ENCODE measurements around the gene LRP1B. TPM values are rescaled to one million over a fixed set of nuclear protein-coding genes. Genes with fewer than 3 reads are reported as not detected.

Gene LRP1B
- total and polyA plus RNA-seq, 2 donors (not counting 1 experiment from before 2014, with no cell fraction given): not detected

DNA sequence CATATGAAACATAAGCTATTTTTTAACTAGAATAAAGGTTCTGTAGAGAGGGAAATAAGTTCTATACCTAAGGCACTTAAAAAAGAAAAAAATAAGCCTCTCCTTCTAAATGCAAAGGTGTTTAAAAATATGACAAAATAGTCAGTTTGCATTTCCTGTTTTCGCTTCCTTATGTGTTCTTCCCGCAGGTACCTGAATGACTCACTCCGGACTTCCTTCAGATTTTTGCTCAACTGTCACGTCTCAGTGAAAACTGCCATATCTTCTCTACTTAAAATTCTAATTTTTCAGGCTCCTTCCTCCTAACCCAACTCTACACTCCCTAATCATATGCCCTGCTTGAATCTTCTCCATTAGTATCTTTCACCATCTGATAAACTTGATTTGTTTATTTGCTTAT, 1333.1 kb downstream of the LRP1B start:
- H3K9me3 ChIP-seq (ENCODE audit: control extremely low read depth in 1 of 3, control insufficient read depth in 2 of 3, insufficient read depth in 1 of 3, low read length in 2 of 3): no peaks in the 10 kb centered on the region
- ChIA-PET CTCF (no interaction called here), POLR2A (no interaction called here)
- H4K20me1 ChIP-seq (ENCODE audit: control insufficient read depth, insufficient read depth, low read length, poor library complexity, severe bottlenecking): no peaks in the 10 kb centered on the region
- no peaks in the 10 kb centered on the region for H3K4me1 ChIP-seq (ENCODE audit: control insufficient read depth in 2 of 2, insufficient read depth in 2 of 2, low read length in 2 of 2)
- no peaks in the 10 kb centered on the region for H3K9me3 Mint-ChIP-seq (ENCODE audit: insufficient read depth)
- H3K36me3 ChIP-seq (replicated peaks in 1 of 2; ENCODE audit: control extremely low read depth in 1 of 2, control insufficient read depth in 1 of 2, extremely low read depth in 1 of 2, insufficient read depth in 2 of 2, low read length in 1 of 2): no peaks in the 10 kb centered on the region
- no peak overlapping the region for H3K4me3 ChIP-seq (ENCODE audit: control extremely low read depth in 1 of 5, extremely low read depth in 1 of 5, insufficient read depth in 1 of 5, low read depth in 2 of 5, low read length in 4 of 5)
- no peak overlapping the region for H3K4me2 ChIP-seq (replicated peaks; ENCODE audit: low read depth, low read length, poor library complexity, severe bottlenecking)
- H3K9ac ChIP-seq (ENCODE audit: low read length): no peak overlapping the region
- H3K27me3 Mint-ChIP-seq: no peaks in the 10 kb centered on the region
- no peak overlapping the region for H3K27ac Mint-ChIP-seq
- H3K27me3 ChIP-seq (replicated peaks in 1 of 4; ENCODE audit: control extremely low read depth in 1 of 4, control insufficient read depth in 3 of 4, insufficient read depth in 4 of 4, low read length in 3 of 4): no peaks in the 10 kb centered on the region
- no peak for ATAC-seq (ENCODE audit: low read depth)
- no peaks in the 10 kb centered on the region for H3K4me1 Mint-ChIP-seq
- no peaks in the 10 kb centered on the region for H3K79me2 ChIP-seq (ENCODE audit: control insufficient read depth, insufficient read depth, low read length)
- intact Hi-C loops (cut with micrococcal nuclease): no loop called here
- H3K4me3 Mint-ChIP-seq: no peak overlapping the region
- no peak for TF ChIP-seq EZH2 (IDR thresholded peaks at IDR 0.05; ENCODE audit: borderline replicate concordance, insufficient read depth, low read depth, low read length, poor library complexity, severe bottlenecking)
- TF ChIP-seq, protein P1, sequence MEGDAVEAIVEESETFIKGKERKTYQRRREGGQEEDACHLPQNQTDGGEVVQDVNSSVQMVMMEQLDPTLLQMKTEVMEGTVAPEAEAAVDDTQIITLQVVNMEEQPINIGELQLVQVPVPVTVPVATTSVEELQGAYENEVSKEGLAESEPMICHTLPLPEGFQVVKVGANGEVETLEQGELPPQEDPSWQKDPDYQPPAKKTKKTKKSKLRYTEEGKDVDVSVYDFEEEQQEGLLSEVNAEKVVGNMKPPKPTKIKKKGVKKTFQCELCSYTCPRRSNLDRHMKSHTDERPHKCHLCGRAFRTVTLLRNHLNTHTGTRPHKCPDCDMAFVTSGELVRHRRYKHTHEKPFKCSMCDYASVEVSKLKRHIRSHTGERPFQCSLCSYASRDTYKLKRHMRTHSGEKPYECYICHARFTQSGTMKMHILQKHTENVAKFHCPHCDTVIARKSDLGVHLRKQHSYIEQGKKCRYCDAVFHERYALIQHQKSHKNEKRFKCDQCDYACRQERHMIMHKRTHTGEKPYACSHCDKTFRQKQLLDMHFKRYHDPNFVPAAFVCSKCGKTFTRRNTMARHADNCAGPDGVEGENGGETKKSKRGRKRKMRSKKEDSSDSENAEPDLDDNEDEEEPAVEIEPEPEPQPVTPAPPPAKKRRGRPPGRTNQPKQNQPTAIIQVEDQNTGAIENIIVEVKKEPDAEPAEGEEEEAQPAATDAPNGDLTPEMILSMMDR (IDR thresholded peaks at IDR 0.05): no peak
- no peak overlapping the region for H2AFZ ChIP-seq (ENCODE audit: insufficient read depth, low read depth, low read length, poor library complexity, severe bottlenecking)
- 84% methylated on average over 3 of the region's 4 CpGs for WGBS (ENCODE audit: insufficient coverage)
- no peak overlapping the region for H3K27ac ChIP-seq (ENCODE audit: low read length in 2 of 2)
- no peak for DNase-seq

DNA sequence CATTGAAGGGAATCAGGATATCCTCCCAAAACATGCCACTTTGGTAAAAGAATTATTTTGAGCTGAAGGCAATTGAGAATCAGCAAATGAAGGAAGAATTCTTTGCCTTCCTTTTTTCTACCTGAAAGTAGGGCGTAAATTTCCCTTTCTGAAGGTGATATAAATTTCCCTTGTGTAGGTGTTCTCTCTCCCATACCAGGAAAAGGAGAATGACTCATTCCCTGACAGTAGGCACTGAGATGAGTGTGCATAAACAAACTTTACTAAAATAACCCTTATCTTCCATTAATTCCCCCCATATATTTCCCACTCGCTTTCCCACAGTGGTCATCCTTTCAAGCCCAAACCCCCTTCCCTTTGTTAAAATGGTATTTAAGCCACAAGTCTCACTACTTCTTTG, 1339.0 kb downstream of the LRP1B start:
- no peaks in the 10 kb centered on the region for H3K4me1 Mint-ChIP-seq
- no peaks in the 10 kb centered on the region for H4K20me1 ChIP-seq (ENCODE audit: control insufficient read depth, insufficient read depth, low read length, poor library complexity, severe bottlenecking)
- no peak overlapping the region for H3K27ac ChIP-seq (ENCODE audit: low read length in 2 of 2)
- no peaks in the 10 kb centered on the region for H3K9me3 ChIP-seq (ENCODE audit: control extremely low read depth in 1 of 3, control insufficient read depth in 2 of 3, insufficient read depth in 1 of 3, low read length in 2 of 3)
- POLR2A ChIA-PET: no interaction called here
- CTCF ChIA-PET: no interaction called here
- no peak for ATAC-seq (ENCODE audit: low read depth)
- WGBS (ENCODE audit: insufficient coverage): no CpG with 5 or more reads among the region's 2 CpGs
- no peak overlapping the region for H3K4me3 Mint-ChIP-seq
- no peak overlapping the region for H3K4me3 ChIP-seq (ENCODE audit: control extremely low read depth in 1 of 5, extremely low read depth in 1 of 5, insufficient read depth in 1 of 5, low read depth in 2 of 5, low read length in 4 of 5)
- H3K27ac Mint-ChIP-seq: no peak overlapping the region
- no peak overlapping the region for H3K4me2 ChIP-seq (replicated peaks; ENCODE audit: low read depth, low read length, poor library complexity, severe bottlenecking)
- H3K27me3 Mint-ChIP-seq: no peaks in the 10 kb centered on the region
- no peak for DNase-seq
- no peaks in the 10 kb centered on the region for H3K4me1 ChIP-seq (ENCODE audit: control insufficient read depth in 2 of 2, insufficient read depth in 2 of 2, low read length in 2 of 2)
- TF ChIP-seq EZH2 (IDR thresholded peaks at IDR 0.05; ENCODE audit: borderline replicate concordance, insufficient read depth, low read depth, low read length, poor library complexity, severe bottlenecking): no peak
- TF ChIP-seq, protein P1 (IDR thresholded peaks at IDR 0.05): no peak
- H3K36me3 ChIP-seq (replicated peaks in 1 of 2; ENCODE audit: control extremely low read depth in 1 of 2, control insufficient read depth in 1 of 2, extremely low read depth in 1 of 2, insufficient read depth in 2 of 2, low read length in 1 of 2): no peaks in the 10 kb centered on the region
- H3K9me3 Mint-ChIP-seq (ENCODE audit: insufficient read depth): no peaks in the 10 kb centered on the region
- no peaks in the 10 kb centered on the region for H3K27me3 ChIP-seq (replicated peaks in 1 of 4; ENCODE audit: control extremely low read depth in 1 of 4, control insufficient read depth in 3 of 4, insufficient read depth in 4 of 4, low read length in 3 of 4)
- no peak overlapping the region for H2AFZ ChIP-seq (ENCODE audit: insufficient read depth, low read depth, low read length, poor library complexity, severe bottlenecking)
- no peak overlapping the region for H3K9ac ChIP-seq (ENCODE audit: low read length)
- intact Hi-C loops (cut with micrococcal nuclease): no loop called here
- no peaks in the 10 kb centered on the region for H3K79me2 ChIP-seq (ENCODE audit: control insufficient read depth, insufficient read depth, low read length)
